NCI-H510A treated with DMSO at 0.1 percent for 48 hours (cell line): ENCODE data around the gene GUCY2D.
"Not testable (repeated sequence)": the region's sequence is repeated elsewhere in the genome, so short reads cannot be mapped to it uniquely, and the experiment has no call there.

Source experiments
- DNase-seq: peaks from one replicate; lab custom pipeline; 2025; lab: John Stamatoyannopoulos, UW

GUCY2D gene

DNA sequence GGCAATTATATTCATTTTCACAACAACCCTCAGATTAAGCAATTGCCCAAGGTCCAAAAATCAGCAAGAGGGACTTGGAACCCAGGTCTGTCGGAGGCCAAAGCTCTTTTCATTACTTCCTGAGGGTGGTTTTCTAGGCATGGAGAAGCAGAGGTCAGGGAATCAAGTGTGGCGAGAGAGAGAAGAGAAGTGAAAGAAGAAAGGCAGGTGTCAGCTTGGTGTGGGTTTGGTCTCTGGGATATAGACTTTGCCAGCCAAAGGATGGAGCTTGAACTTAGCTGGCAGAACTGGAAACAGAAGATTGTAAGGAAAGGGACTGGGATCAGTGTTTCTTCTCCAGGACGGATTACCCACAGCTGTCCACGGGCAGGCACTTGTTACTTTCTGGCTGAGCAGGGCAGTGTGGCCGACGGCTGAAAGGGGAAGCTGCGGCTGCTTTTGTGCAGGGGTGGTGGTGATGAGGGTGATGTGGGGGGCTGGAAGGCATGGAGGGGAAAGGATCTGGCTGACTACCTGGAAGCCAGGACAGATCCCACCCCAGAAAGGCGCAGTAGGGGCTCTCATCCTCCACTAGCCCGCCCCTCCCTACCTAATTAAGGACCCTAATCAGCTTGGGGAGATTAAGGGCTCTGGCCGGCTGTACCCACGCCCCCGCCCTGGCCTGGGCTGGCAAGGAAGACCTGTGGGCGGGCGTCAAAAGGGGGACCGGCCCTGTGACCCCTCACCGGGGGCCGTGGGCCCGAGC lies at the start of gene GUCY2D:
GUCY2D (plus strand) TSS at position 640 of the 745 bp plus-strand sequence. CDS start 433 bp downstream, outside the sequence.
- no peak for DNase-seq

DNA sequence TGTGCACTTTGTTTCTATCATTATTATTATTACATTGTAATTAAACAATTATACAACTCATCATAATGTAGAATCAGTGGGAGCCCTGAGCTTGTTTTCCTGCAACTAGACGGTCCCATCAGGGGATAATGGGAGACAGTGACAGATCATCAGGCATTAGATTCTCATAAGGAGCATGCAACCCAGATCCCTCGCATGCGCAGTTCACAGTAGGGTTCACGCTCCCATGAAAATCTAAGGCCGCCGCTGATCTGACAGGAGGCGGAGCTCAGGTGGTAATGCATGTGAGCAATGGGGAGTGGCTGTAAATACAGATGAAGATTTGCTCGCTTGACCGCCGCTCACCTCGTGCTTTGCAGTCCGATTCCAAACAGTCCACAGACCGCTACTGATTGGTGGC lies 49.1 kb upstream of the GUCY2D start:
- DNase-seq, result not testable (repeated sequence)

DNA sequence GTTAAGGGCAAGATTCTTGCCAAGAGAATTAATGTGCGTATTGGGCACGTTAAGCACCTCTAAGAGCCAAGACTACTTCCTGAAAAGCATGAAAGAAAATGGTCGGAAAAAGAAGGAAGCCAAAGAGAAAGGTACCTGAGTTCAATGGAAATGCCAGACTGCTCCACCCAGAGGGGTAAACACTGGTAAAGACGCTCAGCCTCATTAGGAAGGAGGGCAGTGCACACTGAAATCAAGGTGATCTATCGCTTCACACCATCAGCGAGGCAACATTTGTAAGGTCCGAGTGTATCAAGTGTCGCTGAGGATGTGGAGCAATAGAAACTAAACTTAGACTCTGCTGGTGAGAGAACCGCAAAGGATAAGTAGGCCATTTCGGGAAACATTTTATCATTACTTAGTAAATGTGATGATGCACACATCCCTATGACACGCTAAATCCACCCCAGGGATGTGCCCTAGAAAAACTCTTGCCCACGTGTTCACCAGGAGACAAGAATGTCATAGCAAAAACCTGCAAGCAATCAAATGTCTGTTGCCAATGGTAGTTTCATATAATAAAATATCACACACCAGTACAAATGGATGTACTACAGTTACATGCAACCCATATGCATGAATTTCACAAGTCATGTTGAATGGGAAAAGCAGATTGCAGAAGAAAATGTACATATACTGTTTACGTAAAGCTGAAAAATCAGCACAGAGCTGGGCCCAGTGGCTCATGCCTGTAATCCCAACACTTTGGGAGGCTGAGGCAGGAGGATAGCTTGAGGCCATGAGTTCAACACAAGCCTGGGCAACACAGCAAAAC lies 46.8 kb upstream of the GUCY2D start:
- DNase-seq, result no peak

DNA sequence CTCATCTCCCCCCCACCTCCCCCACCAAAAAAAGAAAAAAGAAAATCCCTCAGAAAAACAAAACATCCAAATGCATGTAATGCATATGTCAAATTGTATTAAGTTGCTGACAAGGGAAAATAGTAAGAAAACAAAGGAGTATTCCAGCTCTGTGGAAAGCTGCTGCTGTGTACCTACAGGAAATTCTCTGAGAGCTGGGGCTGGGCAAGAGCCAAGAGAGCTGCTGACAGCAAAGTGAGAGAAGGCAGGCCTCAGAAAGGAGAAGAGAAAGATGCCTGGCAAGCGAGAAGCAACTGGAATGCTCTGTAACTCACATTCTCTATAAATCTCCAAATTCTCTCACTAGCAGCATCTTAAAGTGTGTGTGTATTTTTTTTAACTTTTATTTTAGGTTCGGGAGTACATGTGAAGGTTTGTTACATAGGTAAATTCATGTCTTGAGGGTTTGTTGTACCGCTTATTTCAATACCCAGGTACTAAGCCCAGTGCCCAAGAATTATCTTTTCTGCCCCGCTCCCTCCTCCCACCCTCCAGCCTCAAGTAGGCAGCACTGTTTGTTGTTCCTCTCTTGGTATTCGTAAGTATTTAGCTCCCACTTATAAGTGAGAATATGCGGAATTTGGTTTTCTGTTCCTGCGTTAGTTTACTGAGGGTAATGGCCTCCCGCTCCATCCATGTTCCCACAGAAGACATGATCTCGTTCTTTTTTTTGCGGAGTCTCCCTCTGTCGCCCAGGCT lies 46.0 kb upstream of the GUCY2D start:
- DNase-seq, result no peak

DNA sequence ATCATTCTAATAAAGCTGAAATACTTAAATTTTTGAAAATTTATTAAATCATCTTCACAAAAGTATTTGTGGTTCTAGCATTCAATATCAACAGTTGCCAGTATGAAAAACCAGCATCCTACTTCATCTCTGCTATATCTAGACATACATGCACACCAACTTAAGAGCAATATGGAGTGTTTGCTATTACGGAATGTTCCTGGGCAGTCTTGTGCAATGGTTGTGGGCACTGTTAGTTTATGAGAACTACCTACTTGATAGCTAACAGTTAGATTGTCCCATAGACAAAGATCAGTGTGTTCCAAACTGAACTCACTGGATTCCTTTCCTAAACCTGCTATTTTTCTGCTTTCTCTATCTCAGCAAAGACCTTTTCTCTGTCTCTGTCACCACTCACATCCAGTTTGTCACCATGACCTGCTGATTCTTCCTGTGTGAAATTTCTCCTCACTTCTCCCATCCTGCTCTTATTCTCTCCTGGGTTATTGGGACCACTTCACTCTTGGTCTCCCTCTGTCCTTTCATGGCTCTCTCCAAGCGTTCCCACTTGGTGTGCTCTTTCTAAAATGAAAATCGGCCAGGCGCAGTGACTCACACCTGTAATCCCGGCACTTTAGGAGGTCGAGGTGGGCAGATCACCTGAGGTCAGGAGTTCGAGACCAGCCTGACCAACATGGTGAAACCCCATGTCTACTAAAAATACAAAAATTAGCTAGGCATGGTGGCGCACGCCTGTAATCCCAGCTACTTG lies 42.7 kb upstream of the GUCY2D start:
- DNase-seq, result no peak

DNA sequence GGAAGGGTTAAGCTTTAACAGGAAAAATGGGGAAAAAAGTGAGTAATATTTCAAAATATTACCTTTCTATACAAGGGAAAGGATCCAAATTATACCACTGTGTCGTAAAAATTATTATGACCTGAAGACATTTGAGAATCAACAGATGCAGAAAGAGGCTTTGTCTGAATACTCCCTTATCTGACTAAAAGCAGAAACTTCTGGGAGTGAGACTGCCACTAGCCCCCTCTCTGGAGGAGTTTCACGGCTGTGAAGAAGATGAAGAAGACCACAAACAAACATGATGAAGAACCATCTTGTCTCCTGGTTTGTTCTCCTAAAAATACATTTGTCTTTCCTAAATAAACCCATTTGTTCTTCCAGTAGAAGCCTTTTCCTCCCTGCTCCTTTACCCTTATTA lies 41.0 kb upstream of the GUCY2D start:
- DNase-seq, result no peak

DNA sequence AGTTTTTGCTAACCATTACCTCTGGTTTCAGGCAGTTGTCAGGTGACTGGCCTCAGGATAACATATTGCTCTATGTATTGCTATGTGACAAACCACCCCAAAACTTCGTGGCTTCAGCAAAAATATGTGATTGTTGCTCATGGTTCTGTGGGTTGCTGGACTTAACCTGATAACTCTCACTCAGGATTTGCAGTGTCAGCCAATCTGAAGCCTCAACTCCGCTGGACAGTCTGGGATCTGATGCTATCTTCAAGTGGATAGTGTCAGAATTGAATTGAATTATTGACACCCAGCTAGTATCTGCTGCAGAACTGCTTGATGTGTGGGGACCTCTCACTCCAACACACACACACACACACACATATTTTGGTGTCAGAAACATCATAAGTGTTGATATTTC lies 34.7 kb upstream of the GUCY2D start:
- no peak for DNase-seq

DNA sequence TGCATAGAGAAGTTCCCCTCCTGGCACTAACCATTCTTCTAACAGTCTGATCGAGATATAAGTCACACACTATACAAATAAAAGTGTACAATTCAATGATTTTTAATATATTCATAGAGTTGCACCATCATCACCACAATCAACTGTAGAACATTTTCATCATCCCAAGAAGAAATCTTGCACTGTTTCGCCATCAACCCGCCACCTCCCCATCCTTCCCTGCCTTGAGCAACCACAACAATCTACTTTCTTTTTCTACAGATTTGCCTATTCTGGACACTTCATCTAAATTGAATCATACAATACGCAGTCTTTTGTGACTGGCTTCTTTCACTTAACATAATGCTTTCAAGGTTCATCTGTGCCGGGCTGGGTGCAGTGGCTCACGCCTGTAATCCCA lies 33.0 kb upstream of the GUCY2D start:
- DNase-seq, result no peak

DNA sequence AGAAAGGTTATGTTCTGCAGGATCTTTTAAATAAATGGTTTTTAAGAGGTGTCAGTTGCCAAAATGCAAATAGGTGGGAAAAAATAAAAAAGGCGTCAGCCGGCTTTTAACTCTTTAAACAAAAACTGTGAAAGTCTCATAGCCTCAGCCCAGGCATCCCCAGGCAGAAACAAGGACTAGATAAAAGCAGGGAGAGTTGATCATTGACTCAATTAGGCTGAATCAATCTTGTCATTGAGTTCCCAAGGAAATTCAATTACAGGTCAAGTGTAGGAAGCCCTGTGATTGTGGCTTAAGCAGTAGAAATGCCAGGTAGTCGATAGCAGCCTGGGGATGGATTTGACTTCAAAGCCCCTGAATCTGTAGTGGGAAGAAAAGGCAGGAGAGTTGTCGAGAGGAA lies 30.8 kb upstream of the GUCY2D start:
- DNase-seq, result no peak

DNA sequence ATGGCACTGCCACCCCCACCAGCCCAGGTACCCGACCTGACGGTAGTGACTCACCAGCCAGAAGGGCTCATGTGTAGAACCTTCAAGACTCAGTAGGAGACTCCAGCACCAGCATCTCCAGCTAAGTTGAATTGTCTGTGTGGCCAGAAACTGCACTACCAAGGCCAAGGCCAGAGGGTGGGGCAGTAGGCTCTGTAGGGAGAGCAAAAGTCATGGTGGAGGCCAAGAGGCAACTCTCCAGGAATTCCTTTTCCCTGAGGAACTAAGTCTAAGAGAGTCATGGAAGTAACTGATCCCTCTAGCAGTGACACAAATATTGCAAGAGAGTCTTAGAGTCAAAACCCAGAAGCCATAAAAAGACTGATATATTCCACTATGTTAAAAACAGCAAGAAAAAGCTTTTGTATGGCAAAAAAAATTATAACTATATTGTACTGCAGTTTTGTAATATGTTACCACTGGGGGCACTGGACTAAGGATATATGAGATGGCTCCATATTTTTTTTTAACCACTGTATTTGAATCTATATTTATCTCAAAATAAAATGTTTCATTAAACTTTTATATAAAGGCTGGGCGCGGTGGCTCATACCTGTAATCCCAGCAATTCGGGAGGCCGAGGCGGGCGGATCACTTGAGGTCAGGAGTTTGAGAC lies 30.2 kb upstream of the GUCY2D start:
- no peak for DNase-seq

DNA sequence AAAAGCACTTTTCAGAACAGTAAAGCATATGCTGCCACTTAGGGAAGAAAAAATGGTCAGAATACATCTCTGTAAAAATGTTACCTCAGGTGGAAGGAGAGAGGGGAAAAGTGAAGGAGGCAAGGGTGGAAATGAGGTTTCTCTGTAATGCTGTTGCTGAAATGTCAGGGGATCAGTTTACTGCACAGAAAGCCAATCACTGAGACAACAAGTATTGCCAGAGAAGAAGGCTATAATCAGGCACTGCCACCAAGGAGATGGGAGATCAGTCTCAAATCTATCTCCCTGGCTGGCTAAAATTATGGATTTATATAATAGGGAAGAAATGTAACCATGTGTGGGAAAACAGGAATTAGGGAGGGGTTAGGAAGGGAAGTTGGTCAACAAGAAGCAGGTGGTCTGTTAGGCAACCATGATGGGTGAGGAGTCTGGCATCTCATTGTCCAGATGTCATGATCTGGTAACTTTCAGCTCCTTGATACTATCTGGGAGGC lies 27.7 kb upstream of the GUCY2D start:
- no peak for DNase-seq

DNA sequence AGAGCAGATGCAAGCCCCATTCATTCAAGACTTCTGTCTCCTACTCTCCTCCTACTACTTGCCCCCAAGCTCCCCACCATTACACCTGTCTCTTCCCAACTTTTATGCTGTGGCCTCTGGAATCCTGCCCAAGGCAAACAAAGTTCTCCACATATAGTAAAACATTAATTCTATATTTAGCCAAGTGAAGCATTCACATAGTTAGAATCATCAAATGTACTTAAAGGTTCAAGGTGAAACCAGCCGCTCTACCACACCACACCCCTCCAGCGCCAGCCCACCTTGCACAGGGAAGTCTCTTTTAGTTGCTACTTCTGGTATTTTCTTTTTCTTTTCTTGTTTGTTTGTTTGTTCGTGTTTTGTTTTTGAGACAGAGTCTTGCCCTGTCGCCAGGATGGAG lies 25.4 kb upstream of the GUCY2D start:
- no peak for DNase-seq

DNA sequence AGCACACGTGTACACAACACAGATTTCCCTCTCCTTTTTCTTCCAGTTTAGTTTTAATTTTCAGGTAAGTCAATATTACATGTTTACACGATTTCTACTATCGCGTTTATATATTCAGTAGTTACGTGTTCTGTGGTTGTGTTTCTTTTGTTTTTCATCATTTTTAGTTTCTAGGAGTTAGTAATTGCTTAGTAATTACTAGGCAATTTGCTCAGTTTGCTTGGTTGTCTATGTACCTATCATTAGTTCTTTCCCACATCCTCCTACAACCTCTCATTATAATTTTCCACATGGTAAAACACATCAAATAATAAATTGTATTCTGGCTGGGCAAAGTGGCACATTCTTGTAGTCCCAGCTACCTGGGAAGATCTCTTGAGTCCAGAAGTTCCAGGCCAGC lies 24.6 kb upstream of the GUCY2D start:
- DNase-seq, result no peak

DNA sequence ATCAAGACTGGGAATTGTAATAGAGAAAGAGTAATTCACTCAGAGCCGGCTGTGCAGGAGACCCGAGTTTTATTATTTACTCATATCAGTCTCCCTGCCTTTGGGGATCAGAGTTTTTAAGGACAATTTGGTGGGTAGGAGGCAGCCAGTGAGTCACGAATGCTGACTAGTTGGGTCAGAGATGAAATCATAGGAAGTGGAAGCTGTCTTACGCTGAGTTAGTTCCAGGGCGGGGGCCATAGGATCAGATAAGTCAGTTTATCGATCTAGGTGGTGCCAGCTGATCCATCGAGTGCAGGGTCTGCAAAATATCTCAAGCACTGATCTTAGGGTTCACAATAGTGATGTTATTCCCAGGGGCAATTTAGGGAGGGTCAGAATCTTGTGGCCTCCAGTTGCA lies 20.2 kb upstream of the GUCY2D start:
- DNase-seq, result no peak

DNA sequence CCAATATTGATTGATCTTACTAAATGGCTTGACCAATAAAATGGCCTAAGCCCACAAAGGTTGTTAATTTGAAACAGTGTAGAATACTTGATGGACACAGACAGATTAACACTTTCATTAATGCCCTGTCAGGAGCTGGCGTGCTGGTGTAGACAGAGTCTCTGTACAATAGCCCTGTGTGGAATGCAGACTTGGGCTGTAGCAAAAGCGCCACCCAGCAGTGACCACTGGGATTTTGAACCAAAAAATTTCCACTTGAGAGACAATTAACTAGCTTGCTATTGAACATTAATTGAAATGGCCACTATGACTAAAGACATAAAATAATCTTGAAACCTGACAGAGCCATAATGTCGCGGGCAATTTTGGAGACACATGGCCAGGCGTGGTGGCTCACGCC lies 19.7 kb upstream of the GUCY2D start:
- DNase-seq, result no peak

DNA sequence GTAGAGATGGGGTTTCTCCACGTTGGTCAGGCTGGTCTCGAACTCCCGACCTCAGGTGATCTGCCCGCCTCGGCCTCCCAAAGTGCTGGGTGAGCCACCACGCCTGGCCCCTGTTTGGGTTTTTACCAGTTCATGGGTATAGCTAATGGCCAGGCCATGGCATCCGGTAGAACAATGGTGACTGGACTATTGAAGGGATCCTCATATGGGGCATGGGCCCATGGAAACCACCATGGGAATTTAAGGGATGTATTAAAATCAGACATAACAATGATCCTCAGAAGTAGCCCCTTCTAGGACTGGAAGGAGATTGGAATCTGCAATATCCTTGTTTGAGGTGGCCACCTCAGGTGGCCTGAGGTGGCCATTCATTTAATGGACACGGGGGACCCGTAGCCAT lies 17.5 kb upstream of the GUCY2D start:
- DNase-seq, result no peak

DNA sequence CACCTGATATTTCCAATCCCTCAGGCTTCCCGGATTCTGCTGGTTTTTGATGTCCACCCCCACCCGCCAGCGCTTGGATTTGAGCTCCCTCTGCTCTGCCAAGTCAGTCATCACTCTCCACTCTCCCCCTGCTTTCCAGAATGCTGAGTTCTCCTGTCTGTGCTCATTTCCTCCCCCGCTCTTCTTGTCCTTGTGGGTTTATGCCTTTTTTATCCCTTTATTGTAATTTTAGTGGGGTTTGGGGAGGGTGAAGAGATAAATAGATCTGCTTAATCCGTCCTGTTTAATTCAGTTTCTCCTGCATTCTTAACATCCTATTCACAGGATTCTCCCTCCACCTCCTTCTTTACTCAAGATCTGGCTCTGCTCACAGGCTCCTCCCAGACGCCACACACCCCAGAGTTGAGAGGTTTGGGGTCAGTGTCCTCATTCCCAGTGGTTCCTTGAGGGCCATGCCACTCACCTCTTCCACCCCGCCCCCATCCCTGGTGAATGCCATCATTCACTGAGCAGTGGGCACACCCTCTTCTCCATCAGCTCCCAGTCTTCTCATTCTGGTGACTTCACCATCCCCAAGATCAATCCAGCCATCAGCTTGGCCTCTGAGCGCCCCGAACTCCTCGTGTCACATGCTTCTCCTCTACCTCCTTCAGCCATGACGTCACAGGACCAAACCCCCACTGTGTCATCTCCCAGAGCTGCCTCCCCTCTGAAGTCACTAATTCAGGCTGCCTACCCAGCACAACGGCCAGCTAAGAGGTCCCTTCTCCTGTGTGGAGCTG lies 15.1 kb upstream of the GUCY2D start:
- no peak for DNase-seq

DNA sequence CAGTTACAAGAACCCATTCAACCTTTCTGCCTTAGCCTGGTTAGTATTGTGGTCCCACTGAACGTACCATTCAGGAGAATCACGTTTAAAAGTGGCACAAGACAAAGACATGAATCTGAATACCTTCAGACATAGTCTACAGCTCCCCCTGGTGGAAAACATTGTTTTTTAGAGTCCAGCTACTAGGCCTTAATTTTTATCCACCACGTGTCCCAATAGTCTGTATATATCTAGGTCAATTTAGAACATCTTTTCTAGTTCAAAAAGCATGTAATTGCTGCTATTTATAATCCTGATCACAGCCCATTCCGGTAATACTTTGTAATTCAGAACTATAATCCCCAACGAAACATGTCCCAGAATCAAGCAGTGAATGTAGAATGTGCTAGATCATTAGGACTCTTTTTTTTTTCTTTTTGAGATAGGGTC lies 13.7 kb upstream of the GUCY2D start:
- DNase-seq, result peak; percentile 77

DNA sequence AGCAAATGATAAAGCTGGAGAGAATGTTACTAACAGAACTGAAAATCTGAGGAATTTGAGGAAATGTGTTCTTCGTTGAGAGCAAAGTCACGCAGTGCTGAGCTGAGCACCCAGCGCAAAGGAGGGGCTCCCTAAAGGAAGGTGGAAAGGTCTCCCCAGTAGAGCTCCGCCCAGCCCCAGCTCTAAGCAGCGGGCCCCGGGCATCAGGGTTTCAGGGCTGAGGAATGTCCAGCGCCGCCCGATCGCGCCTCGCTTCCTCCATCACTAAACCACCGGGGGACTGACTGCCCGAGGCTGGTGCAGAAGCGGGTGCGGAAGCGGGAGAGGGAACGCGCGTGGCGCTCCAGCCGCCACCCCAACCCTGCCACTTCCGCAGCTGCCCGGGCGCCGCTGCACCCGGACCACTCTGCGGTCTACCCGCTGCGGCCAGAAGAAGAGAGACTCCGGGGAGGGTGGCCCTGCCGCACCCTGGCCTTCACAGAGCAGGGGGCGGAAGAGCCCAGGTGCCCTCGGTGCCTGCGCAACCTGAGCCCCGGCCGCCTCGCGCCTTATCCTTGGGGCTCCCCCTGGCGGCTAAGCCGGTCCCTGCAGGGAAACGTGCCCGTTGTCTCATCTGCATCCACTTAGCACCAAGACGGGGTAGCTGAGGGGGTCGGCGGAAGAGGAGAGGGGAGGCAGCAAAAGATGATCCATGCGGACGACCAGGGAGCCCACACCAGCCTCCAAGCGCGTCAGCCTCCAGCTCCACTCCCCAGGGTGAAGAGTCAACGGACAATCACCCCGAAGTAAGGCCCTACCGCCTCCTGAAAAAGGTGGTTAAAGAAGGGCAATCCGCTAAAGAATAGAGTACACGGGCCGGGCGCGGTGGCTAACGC lies 12.4 kb upstream of the GUCY2D start:
- peak; percentile 77 for DNase-seq

DNA sequence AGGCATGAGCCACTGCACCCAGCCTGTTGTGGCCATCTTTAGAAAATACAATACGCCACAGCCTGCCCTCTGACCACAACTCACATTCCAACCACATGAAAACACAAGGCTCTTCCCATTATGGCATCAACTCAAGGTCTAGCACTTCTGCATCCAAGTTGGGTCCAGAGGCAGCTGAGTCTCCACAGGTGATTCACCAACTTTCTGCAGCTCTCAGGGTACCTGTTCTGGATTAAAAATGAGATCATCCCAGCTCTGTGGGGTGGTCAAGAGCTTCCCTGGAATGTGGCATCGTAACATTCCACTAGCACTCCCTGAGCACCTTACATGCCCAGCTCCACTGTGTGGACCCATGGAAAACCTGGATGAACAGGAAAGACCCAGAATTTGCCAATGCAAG lies 9.9 kb upstream of the GUCY2D start:
- DNase-seq, result no peak
